Astrocyte (in vitro differentiated cells and primary cell): ENCODE measurements around the gene MYL4. TPM values are rescaled to one million over a fixed set of nuclear protein-coding genes. Genes with fewer than 3 reads are reported as not detected.

Experiments used
- DNase-seq: peaks from one replicate; pipeline ENCODE4 v3.0.0-alpha.2; 2010; ENCODE audit warnings: low read depth
- FAIRE-seq: peaks from 2 replicates; lab custom pipeline; 2011; peaks lifted over from hg19 to GRCh38; lab: Jason Lieb, UNC
- H2AFZ ChIP-seq: 2 replicates; pipeline ENCODE4 v1.6.0; 2012; ENCODE audit warnings: low read depth, low read length, inconsistent platforms
- H3K27ac ChIP-seq: 2 replicates; pipeline ENCODE4 v1.5.1; 2011; ENCODE audit warnings: low read depth, low read length, inconsistent platforms
- H3K27me3 ChIP-seq: 2 replicates; pipeline ENCODE4 v1.6.0; 2011; ENCODE audit warnings: low read length, inconsistent platforms; ENCODE audit not compliant: insufficient read depth
- H3K36me3 ChIP-seq: 2 replicates; pipeline ENCODE4 v1.5.1; 2011; ENCODE audit warnings: low read length, inconsistent platforms; ENCODE audit not compliant: insufficient read depth
- H3K4me1 ChIP-seq: 2 replicates; pipeline ENCODE4 v1.5.1; 2011; ENCODE audit warnings: low read length, inconsistent platforms; ENCODE audit not compliant: insufficient read depth
- H3K4me2 ChIP-seq: 2 replicates; pipeline ENCODE4 v1.6.0; 2012; ENCODE audit warnings: low read length, inconsistent platforms
- H3K4me3 ChIP-seq: 2 replicates; pipeline ENCODE4 v1.5.1; 2011; ENCODE audit warnings: low read depth, mild to moderate bottlenecking, low read length, inconsistent platforms; ENCODE audit not compliant: insufficient read depth
- H3K79me2 ChIP-seq: 2 replicates; pipeline ENCODE4 v1.6.0; 2012; ENCODE audit warnings: mild to moderate bottlenecking, low read length, inconsistent platforms; ENCODE audit not compliant: insufficient read depth
- H3K9ac ChIP-seq: 2 replicates; pipeline ENCODE4 v1.6.0; 2012; ENCODE audit warnings: mild to moderate bottlenecking, low read length, inconsistent platforms
- H3K9me3 ChIP-seq: 2 replicates; pipeline ENCODE4 v1.5.1; 2012; ENCODE audit warnings: low read depth, mild to moderate bottlenecking, low read length, inconsistent platforms; ENCODE audit not compliant: insufficient read depth
- H4K20me1 ChIP-seq: 2 replicates; pipeline ENCODE4 v1.6.0; 2012; ENCODE audit warnings: low read length, inconsistent platforms; ENCODE audit not compliant: insufficient read depth
- H3K27ac Mint-ChIP-seq: one replicate; pipeline ENCODE4 v1.8.0; 2021; ENCODE audit warnings: mild to moderate bottlenecking, mixed read lengths; ENCODE audit not compliant: unreplicated experiment
- H3K27me3 Mint-ChIP-seq: one replicate; pipeline ENCODE4 v1.8.0; 2021; ENCODE audit warnings: low read depth, mixed read lengths; ENCODE audit not compliant: unreplicated experiment
- H3K36me3 Mint-ChIP-seq: one replicate; pipeline ENCODE4 v1.8.0; 2021; ENCODE audit warnings: low read depth, mixed read lengths; ENCODE audit not compliant: unreplicated experiment
- H3K4me1 Mint-ChIP-seq: one replicate; pipeline ENCODE4 v1.8.0; 2021; ENCODE audit warnings: low read depth, mixed read lengths; ENCODE audit not compliant: unreplicated experiment
- H3K4me3 Mint-ChIP-seq: one replicate; pipeline ENCODE4 v1.8.0; 2021; ENCODE audit warnings: mild to moderate bottlenecking, moderate library complexity, mixed read lengths; ENCODE audit not compliant: unreplicated experiment
- H3K9me3 Mint-ChIP-seq: one replicate; pipeline ENCODE4 v1.8.0; 2021; ENCODE audit warnings: mild to moderate bottlenecking, mixed read lengths; ENCODE audit not compliant: unreplicated experiment
- EZH2 ChIP-seq: IDR thresholded peaks from 2 replicates; pipeline ENCODE4 v1.6.1; 2012; ENCODE audit warnings: mild to moderate bottlenecking, low read length, inconsistent platforms; ENCODE audit not compliant: insufficient read depth
- total RNA-seq: library from RNA; stranded (reverse); gene quantifications from 2 replicates; pipeline ENCODE4 v1.2.1, GENCODE V29; 2021
- TF ChIP-seq, protein P1 (sequence below): IDR thresholded peaks from 2 replicates; pipeline ENCODE4 v1.5.1; 2011; ENCODE audit warnings: low read depth, mild to moderate bottlenecking, inconsistent platforms, low read length, moderate library complexity; ENCODE audit not compliant: insufficient read depth

Gene MYL4
- total RNA-seq, 1 donor from 2014 or later: 22.7 TPM

DNA sequence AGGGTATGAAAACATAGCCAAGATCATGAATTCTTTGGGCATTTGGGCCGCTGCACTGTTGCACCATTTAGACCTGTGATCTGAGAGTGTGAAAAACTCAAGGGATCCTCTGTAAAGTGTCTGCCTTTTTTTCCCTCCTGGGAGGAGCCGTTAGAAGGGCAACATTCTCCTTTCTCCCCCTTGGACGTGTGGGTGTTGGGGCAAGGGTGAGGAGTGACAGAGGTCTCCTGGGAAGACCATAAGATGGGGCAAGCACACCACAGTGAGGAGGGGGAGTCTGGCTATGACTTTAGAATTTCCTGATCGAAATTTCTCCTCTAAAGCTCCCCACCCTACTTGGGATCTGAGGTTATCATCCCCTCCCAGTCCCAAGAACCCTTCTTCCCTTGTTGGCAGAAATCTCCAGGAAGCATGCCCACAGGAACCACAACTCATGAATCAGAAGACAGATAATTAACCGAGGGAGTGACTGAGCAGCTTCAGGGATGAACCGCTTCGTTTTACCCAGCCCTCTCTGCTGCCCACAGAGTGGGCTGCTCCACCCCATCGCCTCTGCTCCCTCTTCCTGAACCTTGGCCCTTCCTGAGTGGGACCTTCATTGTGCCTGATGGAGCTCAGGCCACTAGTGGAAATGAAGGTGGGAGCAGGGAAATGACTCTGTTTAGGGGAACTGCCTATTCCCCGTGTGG, 48.6 kb downstream of the MYL4 start:
- Histone ChIP-seq H3K9me3 (no peaks in the 10 kb centered on the region), H3K27ac (peak overlapping the region; percentile 44), H2AFZ (no peak overlapping the region), H4K20me1 (no peaks in the 10 kb centered on the region), H3K4me1 (peaks cover 20% of the 10 kb centered on the region), H3K4me2 (peak overlapping the region; percentile 77), H3K36me3 (no peaks in the 10 kb centered on the region), H3K79me2 (peaks cover 24% of the 10 kb centered on the region), H3K4me3 (no peak overlapping the region), H3K9ac (peak overlapping the region; percentile 51), H3K27me3 (no peaks in the 10 kb centered on the region)
- Mint-ChIP-seq H3K4me3 (peak overlapping the region; percentile 67), H3K27me3 (no peaks in the 10 kb centered on the region), H3K4me1 (peaks cover 30% of the 10 kb centered on the region), H3K9me3 (peaks cover 5% of the 10 kb centered on the region), H3K36me3 (peaks cover 2% of the 10 kb centered on the region), H3K27ac (peak overlapping the region; percentile 86)
- no peak for TF ChIP-seq EZH2
- TF ChIP-seq, protein P1, sequence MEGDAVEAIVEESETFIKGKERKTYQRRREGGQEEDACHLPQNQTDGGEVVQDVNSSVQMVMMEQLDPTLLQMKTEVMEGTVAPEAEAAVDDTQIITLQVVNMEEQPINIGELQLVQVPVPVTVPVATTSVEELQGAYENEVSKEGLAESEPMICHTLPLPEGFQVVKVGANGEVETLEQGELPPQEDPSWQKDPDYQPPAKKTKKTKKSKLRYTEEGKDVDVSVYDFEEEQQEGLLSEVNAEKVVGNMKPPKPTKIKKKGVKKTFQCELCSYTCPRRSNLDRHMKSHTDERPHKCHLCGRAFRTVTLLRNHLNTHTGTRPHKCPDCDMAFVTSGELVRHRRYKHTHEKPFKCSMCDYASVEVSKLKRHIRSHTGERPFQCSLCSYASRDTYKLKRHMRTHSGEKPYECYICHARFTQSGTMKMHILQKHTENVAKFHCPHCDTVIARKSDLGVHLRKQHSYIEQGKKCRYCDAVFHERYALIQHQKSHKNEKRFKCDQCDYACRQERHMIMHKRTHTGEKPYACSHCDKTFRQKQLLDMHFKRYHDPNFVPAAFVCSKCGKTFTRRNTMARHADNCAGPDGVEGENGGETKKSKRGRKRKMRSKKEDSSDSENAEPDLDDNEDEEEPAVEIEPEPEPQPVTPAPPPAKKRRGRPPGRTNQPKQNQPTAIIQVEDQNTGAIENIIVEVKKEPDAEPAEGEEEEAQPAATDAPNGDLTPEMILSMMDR: no peak
- DNase-seq (peak; percentile 88), FAIRE-seq (peak; percentile 71)

DNA sequence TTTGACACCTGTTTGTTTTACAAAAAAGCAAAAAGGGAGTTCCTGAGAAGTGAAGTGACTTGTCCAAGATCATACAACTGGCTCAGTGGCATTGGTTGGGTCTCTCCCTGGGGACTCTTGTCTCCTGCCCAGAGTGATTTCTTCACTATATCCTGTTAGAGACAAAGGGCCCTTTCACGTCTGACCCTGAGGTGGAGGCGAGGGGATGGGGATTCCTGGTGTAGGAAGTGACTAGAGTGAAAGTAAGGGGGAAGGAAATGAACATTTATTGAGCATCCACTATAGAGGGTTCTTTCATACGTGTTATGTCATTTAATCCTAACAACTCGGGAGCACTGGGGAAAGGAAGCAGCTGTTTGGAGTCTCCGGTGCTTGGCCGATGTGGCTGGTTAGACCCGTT, 53.4 kb downstream of the MYL4 start:
- FAIRE-seq (no peak), DNase-seq (no peak)
- H3K9me3 Mint-ChIP-seq: peaks cover 6% of the 10 kb centered on the region
- no peaks in the 10 kb centered on the region for H4K20me1 ChIP-seq
- H3K27ac ChIP-seq: no peak overlapping the region
- H3K4me1 Mint-ChIP-seq: peaks cover 40% of the 10 kb centered on the region
- H3K36me3 Mint-ChIP-seq: peaks cover 2% of the 10 kb centered on the region
- no peak overlapping the region for H3K4me3 Mint-ChIP-seq
- no peak overlapping the region for H3K9ac ChIP-seq
- H3K9me3 ChIP-seq: no peaks in the 10 kb centered on the region
- no peak overlapping the region for H2AFZ ChIP-seq
- H3K27me3 Mint-ChIP-seq: no peaks in the 10 kb centered on the region
- no peak for TF ChIP-seq EZH2
- TF ChIP-seq, protein P1: no peak
- no peak overlapping the region for H3K4me3 ChIP-seq
- H3K36me3 ChIP-seq: no peaks in the 10 kb centered on the region
- H3K27ac Mint-ChIP-seq: peak overlapping the region; percentile 66
- H3K27me3 ChIP-seq: no peaks in the 10 kb centered on the region
- peaks cover 33% of the 10 kb centered on the region for H3K4me1 ChIP-seq
- peaks cover 11% of the 10 kb centered on the region for H3K79me2 ChIP-seq
- H3K4me2 ChIP-seq: no peak overlapping the region

DNA sequence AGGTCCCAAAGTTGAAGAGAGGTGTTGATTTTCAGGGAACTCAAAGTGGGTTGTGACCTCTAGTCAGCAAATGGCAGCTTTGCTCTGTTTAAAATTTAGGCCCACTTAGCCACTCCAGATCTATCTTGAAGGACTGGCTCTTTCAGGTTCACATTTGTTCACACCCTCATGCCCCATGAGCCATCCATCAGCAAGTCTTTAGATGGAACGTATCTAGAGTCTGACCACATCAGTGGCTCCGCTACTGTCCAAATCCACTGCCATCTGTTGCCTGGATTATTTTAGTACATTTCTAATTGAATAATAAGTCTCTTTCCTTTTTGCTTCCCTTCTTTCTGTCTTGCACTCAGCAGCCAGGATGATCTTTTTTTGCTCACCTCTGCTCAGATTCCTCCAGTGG, 55.0 kb downstream of the MYL4 start:
- H3K4me3 ChIP-seq: no peak overlapping the region
- DNase-seq (no peak), FAIRE-seq (no peak)
- H3K4me1 Mint-ChIP-seq: peaks cover 37% of the 10 kb centered on the region
- no peaks in the 10 kb centered on the region for H3K27me3 Mint-ChIP-seq
- TF ChIP-seq EZH2: no peak
- TF ChIP-seq, protein P1: no peak
- no peak overlapping the region for H2AFZ ChIP-seq
- peaks cover 3% of the 10 kb centered on the region for H3K36me3 Mint-ChIP-seq
- H3K27me3 ChIP-seq: no peaks in the 10 kb centered on the region
- peaks cover 30% of the 10 kb centered on the region for H3K4me1 ChIP-seq
- no peak overlapping the region for H3K9ac ChIP-seq
- no peaks in the 10 kb centered on the region for H3K36me3 ChIP-seq
- H3K27ac Mint-ChIP-seq: no peak overlapping the region
- no peaks in the 10 kb centered on the region for H4K20me1 ChIP-seq
- no peak overlapping the region for H3K4me2 ChIP-seq
- peaks cover 6% of the 10 kb centered on the region for H3K9me3 Mint-ChIP-seq
- no peaks in the 10 kb centered on the region for H3K9me3 ChIP-seq
- H3K4me3 Mint-ChIP-seq: no peak overlapping the region
- peaks cover 5% of the 10 kb centered on the region for H3K79me2 ChIP-seq
- H3K27ac ChIP-seq: no peak overlapping the region
